ENCODE results near the gene TGM1.
A peak's percentile ranks its signal among the peaks of the same experiment; 100 is the strongest.
"Not testable (repeated sequence)": the region's sequence is repeated elsewhere in the genome, so short reads cannot be mapped to it uniquely, and the experiment has no call there.

Gene TGM1

GRCh38 chr14:24252289-24253124 is 10.5 kb downstream of the TGM1 start:
- no peak for DNase-seq

GRCh38 chr14:24251880-24252288 is 11.1 kb downstream of the TGM1 start:
- DNase-seq, result no peak

- DNase-seq, result no peak
Observed at GRCh38 chr14:24250354-24250753, 12.6 kb downstream of the TGM1 start.

- DNase-seq, result no peak
Observed at GRCh38 chr14:24249230-24250021, 13.6 kb downstream of the TGM1 start.

- DNase-seq, result no peak
Observed at GRCh38 chr14:24247422-24247821, 15.6 kb downstream of the TGM1 start.

- DNase-seq, result peak; percentile 63
Observed at GRCh38 chr14:24246765-24247212, 16.2 kb downstream of the TGM1 start.

- DNase-seq, result not testable (repeated sequence)
Observed at GRCh38 chr14:24245350-24245749, 17.6 kb downstream of the TGM1 start.

GRCh38 chr14:24243336-24243836 is 19.6 kb downstream of the TGM1 start:
- no peak for DNase-seq

GRCh38 chr14:24241829-24242443 is 21.0 kb downstream of the TGM1 start:
- peak; percentile 94 for DNase-seq

- no peak for DNase-seq
Observed at GRCh38 chr14:24240110-24240918, 22.7 kb downstream of the TGM1 start.

GRCh38 chr14:24238527-24239037 is 24.4 kb downstream of the TGM1 start:
- DNase-seq, result no peak

- DNase-seq, result no peak
Observed at GRCh38 chr14:24238123-24238522, 24.9 kb downstream of the TGM1 start.

- DNase-seq, result no peak
Observed at GRCh38 chr14:24237463-24237955, 25.5 kb downstream of the TGM1 start.

GRCh38 chr14:24236689-24237462 is 26.1 kb downstream of the TGM1 start:
- DNase-seq, result no peak

GRCh38 chr14:24235804-24236688 is 26.9 kb downstream of the TGM1 start:
- DNase-seq, result no peak

- DNase-seq, result no peak
Observed at GRCh38 chr14:24234095-24235005, 28.6 kb downstream of the TGM1 start.

- DNase-seq, result no peak
Observed at GRCh38 chr14:24233538-24233866, 29.5 kb downstream of the TGM1 start.

GRCh38 chr14:24232645-24233537 is 30.1 kb downstream of the TGM1 start, which contains the start of gene GMPR2:
GMPR2 (plus strand) TSS chr14:24232929; CDS start chr14:24233254, 325 bp downstream.
- DNase-seq, result no peak
